Measurements from ENCODE around the gene IGF1R.

The IGF1R gene

GRCh38 chr15:98876451-98877369 lies 228.4 kb downstream of the IGF1R start:
- H3K4me3 ChIP-seq (ENCODE audit: low read depth, low read length), result no peak overlapping the region
- no peak for TF ChIP-seq CTCF (IDR thresholded peaks at IDR 0.05; ENCODE audit: low read depth, low read length)
- no peak for DNase-seq (ENCODE audit: low read depth, low spot score)
- in situ Hi-C loops (cut with HindIII; ENCODE audit: low sequenced_read_pairs), result no loop called here

- in situ Hi-C loops (cut with HindIII; ENCODE audit: low sequenced_read_pairs), result no loop called here
- no peak for TF ChIP-seq CTCF (IDR thresholded peaks at IDR 0.05; ENCODE audit: low read depth, low read length)
- DNase-seq (ENCODE audit: low read depth, low spot score), result peak; percentile 45
- no peak overlapping the region for H3K4me3 ChIP-seq (ENCODE audit: low read depth, low read length)
Measured at GRCh38 chr15:98878172-98878571, 229.8 kb downstream of the IGF1R start.

- no peak overlapping the region for H3K4me3 ChIP-seq (ENCODE audit: low read depth, low read length)
- no peak for TF ChIP-seq CTCF (IDR thresholded peaks at IDR 0.05; ENCODE audit: low read depth, low read length)
- in situ Hi-C loops (cut with HindIII; ENCODE audit: low sequenced_read_pairs), result no loop called here
- DNase-seq (ENCODE audit: low read depth, low spot score), result no peak
Measured at GRCh38 chr15:98878862-98879261, 230.5 kb downstream of the IGF1R start.

- no peak overlapping the region for H3K4me3 ChIP-seq (ENCODE audit: low read depth, low read length)
- in situ Hi-C loops (cut with HindIII; ENCODE audit: low sequenced_read_pairs), result no loop called here
- peak; percentile 49 for TF ChIP-seq CTCF (IDR thresholded peaks at IDR 0.05; ENCODE audit: low read depth, low read length)
- DNase-seq (ENCODE audit: low read depth, low spot score), result peak; percentile 64
Measured at GRCh38 chr15:98881526-98882520, 233.5 kb downstream of the IGF1R start.

GRCh38 chr15:98883478-98883877 lies 235.1 kb downstream of the IGF1R start:
- no peak overlapping the region for H3K4me3 ChIP-seq (ENCODE audit: low read depth, low read length)
- DNase-seq (ENCODE audit: low read depth, low spot score), result no peak
- in situ Hi-C loops (cut with HindIII; ENCODE audit: low sequenced_read_pairs), result no loop called here
- TF ChIP-seq CTCF (IDR thresholded peaks at IDR 0.05; ENCODE audit: low read depth, low read length), result no peak

GRCh38 chr15:98884894-98885293 lies 236.6 kb downstream of the IGF1R start:
- in situ Hi-C loops (cut with HindIII; ENCODE audit: low sequenced_read_pairs), result no loop called here
- H3K4me3 ChIP-seq (ENCODE audit: low read depth, low read length), result no peak overlapping the region
- no peak for TF ChIP-seq CTCF (IDR thresholded peaks at IDR 0.05; ENCODE audit: low read depth, low read length)
- DNase-seq (ENCODE audit: low read depth, low spot score), result no peak
